GM21619 (cell line): ENCODE measurements around the gene CCM2.
"Not testable (repeated sequence)": the region's sequence is repeated elsewhere in the genome, so short reads cannot be mapped to it uniquely, and the experiment has no call there.

Experiments used
- ATAC-seq: cut with Tn5 transposase; IDR thresholded peaks from one replicate; pipeline ENCODE4 v1.9.1; 2021; ENCODE audit not compliant: unreplicated experiment

Gene CCM2

GRCh38 chr7:45032421-45032820 lies 32.4 kb downstream of the CCM2 start:
- ATAC-seq = no peak

- ATAC-seq = no peak
Observed at GRCh38 chr7:45033261-45033930, 33.4 kb downstream of the CCM2 start.

- no peak for ATAC-seq
Observed at GRCh38 chr7:45033931-45034290, 33.9 kb downstream of the CCM2 start.

- not testable (repeated sequence) for ATAC-seq
Observed at GRCh38 chr7:45034710-45035109, 34.7 kb downstream of the CCM2 start.

DNA sequence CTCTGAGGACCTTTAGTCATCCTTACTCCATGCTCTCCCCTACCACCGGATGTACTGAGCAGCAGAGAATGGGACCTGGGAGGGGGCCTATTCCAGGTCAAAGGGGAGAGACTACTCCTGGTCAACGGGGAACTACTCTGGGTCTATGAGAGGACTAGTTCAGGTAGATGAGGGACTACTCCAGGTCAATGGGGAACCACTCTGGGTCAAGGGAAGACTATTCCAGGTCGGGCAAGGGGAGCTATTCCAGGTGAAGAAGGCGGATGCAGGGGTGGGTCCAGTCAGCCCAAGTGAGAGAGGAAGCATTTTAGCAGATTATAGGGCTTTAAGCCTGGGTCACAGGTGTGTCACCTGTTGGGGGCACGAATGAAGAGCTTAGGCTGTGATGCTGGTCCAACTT lies 35.4 kb downstream of the CCM2 start:
- no peak for ATAC-seq

- ATAC-seq = no peak
Observed at GRCh38 chr7:45035893-45036292, 35.9 kb downstream of the CCM2 start.

GRCh38 chr7:45036317-45036716 lies 36.3 kb downstream of the CCM2 start:
- no peak for ATAC-seq

DNA sequence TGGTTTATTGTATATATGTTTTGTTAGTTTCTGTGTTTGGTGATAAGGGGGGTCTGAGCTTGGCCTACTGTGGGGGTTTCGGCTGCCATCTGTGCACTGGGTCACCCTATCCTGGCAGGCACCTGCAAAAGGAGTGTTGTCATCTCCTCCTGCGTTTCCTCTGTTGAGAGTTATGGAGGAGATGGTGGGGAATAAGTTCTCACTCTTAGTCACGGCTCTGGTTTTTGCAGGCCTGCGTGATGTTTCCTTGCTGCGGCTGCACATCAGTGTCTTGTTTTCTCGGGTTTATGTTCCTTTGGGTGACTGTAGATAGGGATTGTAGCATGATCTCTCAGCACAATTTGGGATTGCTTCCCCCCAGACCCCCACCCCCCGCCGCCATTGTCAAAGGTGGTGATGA lies 36.8 kb downstream of the CCM2 start:
- no peak for ATAC-seq

GRCh38 chr7:45037876-45038275 lies 37.9 kb downstream of the CCM2 start:
- ATAC-seq = no peak

DNA sequence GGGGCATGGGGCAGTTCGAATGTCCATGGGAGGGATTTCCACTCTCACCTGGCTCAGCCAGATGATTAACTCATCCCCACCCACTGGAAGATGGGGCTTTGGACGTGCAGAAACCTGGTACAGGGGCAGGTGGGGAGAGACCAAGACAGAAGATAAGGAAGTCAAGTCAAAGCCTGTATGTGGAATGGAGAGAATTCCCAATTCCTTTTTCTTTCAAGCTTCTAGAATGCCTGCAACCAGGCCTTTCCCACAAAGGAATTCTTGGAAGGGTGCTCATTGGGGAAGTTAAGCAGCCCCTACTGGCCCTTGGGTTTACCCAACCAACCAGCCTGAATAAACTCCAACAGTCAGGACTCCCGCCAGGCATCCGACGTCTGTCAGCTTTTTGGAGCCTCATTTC lies 39.1 kb downstream of the CCM2 start:
- ATAC-seq = no peak

DNA sequence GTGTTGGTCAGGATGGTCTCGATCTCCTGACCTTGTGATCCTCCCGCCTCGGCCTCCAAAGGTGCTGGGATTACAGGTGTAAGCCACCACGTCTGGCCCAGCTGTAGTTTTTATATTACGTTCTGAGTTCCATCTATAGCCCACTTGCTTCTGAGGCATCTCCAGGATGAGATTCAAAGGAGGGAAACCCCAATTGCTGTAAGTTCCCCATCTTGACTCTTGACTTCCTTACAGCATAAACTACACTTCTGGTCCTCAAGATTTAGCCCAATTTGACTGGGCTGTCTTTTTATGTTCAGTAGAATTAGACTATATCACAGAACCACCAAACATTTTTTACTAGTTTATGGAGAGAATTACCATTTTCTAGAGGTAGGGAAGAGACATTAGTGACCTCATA lies 44.3 kb downstream of the CCM2 start:
- ATAC-seq = no peak

- no peak for ATAC-seq
Observed at GRCh38 chr7:45048748-45049147, 48.7 kb downstream of the CCM2 start.

- no peak for ATAC-seq
Observed at GRCh38 chr7:45050198-45050597, 50.2 kb downstream of the CCM2 start.

- ATAC-seq = no peak
Observed at GRCh38 chr7:45052011-45052410, 52.0 kb downstream of the CCM2 start.

- no peak for ATAC-seq
Observed at GRCh38 chr7:45053401-45053800, 53.4 kb downstream of the CCM2 start.

- no peak for ATAC-seq
Observed at GRCh38 chr7:45053941-45054340, 53.9 kb downstream of the CCM2 start.

- ATAC-seq = no peak
Observed at GRCh38 chr7:45054442-45054841, 54.4 kb downstream of the CCM2 start.

GRCh38 chr7:45055016-45055415 lies 55.0 kb downstream of the CCM2 start:
- no peak for ATAC-seq

GRCh38 chr7:45055594-45056219 lies 55.7 kb downstream of the CCM2 start:
- ATAC-seq = no peak

- no peak for ATAC-seq
Observed at GRCh38 chr7:45057878-45058277, 57.9 kb downstream of the CCM2 start.

GRCh38 chr7:45060295-45060694 lies 60.3 kb downstream of the CCM2 start:
- no peak for ATAC-seq

GRCh38 chr7:45061352-45061751 lies 61.4 kb downstream of the CCM2 start:
- no peak for ATAC-seq

DNA sequence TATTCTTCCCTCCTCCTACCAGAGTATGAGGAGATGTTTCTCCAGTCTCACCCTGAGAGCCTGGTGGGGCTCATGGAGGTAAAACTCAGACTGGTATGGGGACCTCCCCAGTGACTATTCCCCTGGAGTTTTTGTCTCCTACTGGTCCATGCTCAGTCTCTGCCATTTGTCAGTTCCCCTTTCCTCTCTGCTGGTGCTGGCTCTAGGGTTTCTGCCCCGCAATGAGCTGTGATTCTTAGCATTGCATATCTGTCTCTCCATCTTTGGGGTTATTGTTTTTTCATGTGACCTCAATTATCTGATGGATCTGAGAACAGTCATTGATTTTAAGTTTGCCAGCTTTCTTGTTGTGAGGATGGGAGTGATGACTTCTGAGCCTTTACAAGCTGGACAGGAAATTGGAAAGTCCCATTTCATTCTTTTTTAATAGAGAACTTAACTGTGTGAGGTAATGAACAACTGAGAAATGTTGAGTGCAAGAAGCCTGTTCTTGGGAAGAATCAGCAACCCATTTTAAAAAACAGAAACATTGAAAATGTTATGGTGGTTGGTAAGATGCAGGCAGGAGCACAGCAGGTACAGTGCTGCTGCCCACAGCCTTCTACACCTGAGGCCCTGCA lies 61.9 kb downstream of the CCM2 start:
- ATAC-seq = no peak
